ENCODE data around the gene FAM236D.
"Not testable (repeated sequence)": the region's sequence is repeated elsewhere in the genome, so short reads cannot be mapped to it uniquely, and the experiment has no call there.

GRCh38 chrX:72760454-72760853 is 47.6 kb downstream of the FAM236D start:
- not testable (repeated sequence) for TF ChIP-seq YY1 (IDR thresholded peaks at IDR 0.05; ENCODE audit: insufficient read depth, insufficient read length); SUZ12 (IDR thresholded peaks at IDR 0.05; ENCODE audit: extremely low read depth, insufficient read depth, insufficient read length); ZNF274 (IDR thresholded peaks at IDR 0.05; ENCODE audit: low read depth, low read length)
